Neural cell (in vitro differentiated cells): ENCODE measurements around the gene RUFY3. TPM values are rescaled to one million over a fixed set of nuclear protein-coding genes. Genes with fewer than 3 reads are reported as not detected.

Experiments used
- H2AFZ ChIP-seq: fragments of 200-600, 300-800 bp; sonication (generic), shearing (Covaris generic); 2 replicates; pipeline ENCODE4 v1.6.0; 2014; ENCODE audit warnings: low read depth, mild to moderate bottlenecking, antibody characterized with exemption, low read length, moderate library complexity
- H3F3A ChIP-seq: fragments of 200-600 bp; shearing (Covaris generic); 2 replicates; pipeline ENCODE4 v1.6.1; 2016; ENCODE audit warnings: mild to moderate bottlenecking, moderate library complexity, mixed read lengths, antibody characterized with exemption, low read length; ENCODE audit not compliant: insufficient read depth, poor library complexity, severe bottlenecking
- H3K27ac ChIP-seq: fragments of 200-600, 300-800 bp; sonication (generic), shearing (Covaris generic); 2 replicates; pipeline ENCODE4 v1.5.1; 2014; ENCODE audit warnings: mild to moderate bottlenecking, low read length, moderate library complexity
- H3K27me3 ChIP-seq: fragments of 300-800, 200-600 bp; sonication (generic), shearing (Covaris generic); 2 replicates; pipeline ENCODE4 v1.6.0; 2014; ENCODE audit warnings: mild to moderate bottlenecking, low read depth, low read length, moderate library complexity; ENCODE audit not compliant: insufficient read depth
- H3K36me3 ChIP-seq: fragments of 300-800, 200-600 bp; sonication (generic), shearing (Covaris generic); 2 replicates; pipeline ENCODE4 v1.5.1; 2014; ENCODE audit warnings: mild to moderate bottlenecking, antibody characterized with exemption, low read length, moderate library complexity; ENCODE audit not compliant: insufficient read depth
- H3K4me2 ChIP-seq: fragments of 300-800, 200-600 bp; sonication (generic), shearing (Covaris generic); 2 replicates; pipeline ENCODE4 v1.6.0; 2014; ENCODE audit warnings: mild to moderate bottlenecking, low read length
- H3K4me3 ChIP-seq: fragments of 300-800, 200-600 bp; sonication (generic), shearing (Covaris generic); 2 replicates; pipeline ENCODE4 v1.5.1; 2014; ENCODE audit warnings: mild to moderate bottlenecking, low read length, moderate library complexity
- H3K79me2 ChIP-seq: fragments of 200-600 bp; shearing (Covaris generic); replicated peaks from 2 replicates; pipeline ENCODE4 v1.6.0; 2014; ENCODE audit warnings: mild to moderate bottlenecking, low read length, moderate library complexity; ENCODE audit not compliant: insufficient read depth
- H3K9ac ChIP-seq: fragments of 300-800, 200-600 bp; sonication (generic), shearing (Covaris generic); 2 replicates; pipeline ENCODE4 v1.6.1; 2016; ENCODE audit warnings: mild to moderate bottlenecking, low read length, mixed read lengths
- H3K9me2 ChIP-seq: fragments of 200-600 bp; shearing (Covaris generic); 2 replicates; pipeline ENCODE4 v1.6.1; 2016; ENCODE audit warnings: mild to moderate bottlenecking, low read length, mixed read lengths; ENCODE audit not compliant: insufficient read depth
- H3K9me3 ChIP-seq: fragments of 200-600, 300-800 bp; sonication (generic), shearing (Covaris generic); 2 replicates; pipeline ENCODE4 v1.6.1; 2016; ENCODE audit warnings: mild to moderate bottlenecking, mixed run types, low read length, moderate library complexity, mixed read lengths
- H4K20me1 ChIP-seq: fragments of 200-600 bp; shearing (Covaris generic); 2 replicates; pipeline ENCODE4 v1.6.1; 2016; ENCODE audit warnings: mild to moderate bottlenecking, mixed run types; ENCODE audit not compliant: insufficient read depth
- CTCF ChIP-seq: fragments of 450-650 bp; IDR thresholded peaks from 2 replicates; pipeline ENCODE4 v1.5.1; 2014; ENCODE audit warnings: antibody characterized with exemption, mild to moderate bottlenecking, moderate library complexity; ENCODE audit not compliant: poor library complexity, severe bottlenecking
- EP300 ChIP-seq: fragments of 450-650 bp; conservative IDR thresholded peaks from 2 replicates; pipeline ENCODE4 v1.6.1; 2014; ENCODE audit warnings: antibody characterized with exemption, mild to moderate bottlenecking, moderate library complexity; ENCODE audit not compliant: poor library complexity, severe bottlenecking
- EZH2 ChIP-seq: fragments of 200-600, 300-800 bp; shearing (Covaris generic), sonication (generic); IDR thresholded peaks from 2 replicates; pipeline ENCODE4 v1.6.1; 2014; ENCODE audit warnings: antibody characterized with exemption, low read length, borderline replicate concordance, mild to moderate bottlenecking; ENCODE audit not compliant: insufficient read depth, poor library complexity, severe bottlenecking
- MXI1 ChIP-seq: fragments of 450-650 bp; conservative IDR thresholded peaks from 2 replicates; pipeline ENCODE4 v1.6.1; 2014; ENCODE audit warnings: antibody characterized with exemption, mild to moderate bottlenecking; ENCODE audit not compliant: poor library complexity, severe bottlenecking
- POLR2AphosphoS5 ChIP-seq: IDR thresholded peaks from 2 replicates; pipeline ENCODE4 v1.6.1; 2012
- RAD21 ChIP-seq: fragments of 450-650 bp; conservative IDR thresholded peaks from 2 replicates; pipeline ENCODE4 v1.6.1; 2014; ENCODE audit warnings: antibody characterized with exemption, mild to moderate bottlenecking, moderate library complexity
- REST ChIP-seq: IDR thresholded peaks from 2 replicates; pipeline ENCODE4 v1.6.1; 2012; ENCODE audit warnings: borderline replicate concordance
- SMC3 ChIP-seq: fragments of 450-650 bp; conservative IDR thresholded peaks from 2 replicates; pipeline ENCODE4 v1.6.1; 2014; ENCODE audit warnings: antibody characterized with exemption, mild to moderate bottlenecking, moderate library complexity; ENCODE audit not compliant: poor library complexity
- TAF1 ChIP-seq: IDR thresholded peaks from 2 replicates; pipeline ENCODE4 v1.6.1; 2012; ENCODE audit warnings: low read depth
- polyA plus RNA-seq: library from polyadenylated mRNA; depleted of rRNA; stranded (reverse); fragments of >200 nt; gene quantifications from 2 replicates; pipeline ENCODE4 v1.2.3, GENCODE V29; 2014

Gene RUFY3
- polyA plus RNA-seq, 1 donor from 2014 or later, result 414 TPM

- Histone ChIP-seq H2AFZ (peak overlapping the region; percentile 42), H3K27me3 (no peaks in the 10 kb centered on the region), H3F3A (peaks cover 3% of the 10 kb centered on the region), H3K4me3 (peak overlapping the region; percentile 71), H3K27ac (peak overlapping the region; percentile 96), H3K79me2 (peaks cover 56% of the 10 kb centered on the region), H3K9ac (peak overlapping the region; percentile 81), H3K9me2 (no peaks in the 10 kb centered on the region), H3K36me3 (no peaks in the 10 kb centered on the region), H3K4me2 (peak overlapping the region; percentile 60), H3K9me3 (no peaks in the 10 kb centered on the region), H4K20me1 (peaks cover 6% of the 10 kb centered on the region)
- TF ChIP-seq EZH2, result no peak
- peak; percentile 45 for TF ChIP-seq MXI1
- peak; percentile 76 for TF ChIP-seq EP300
- peak; percentile 24 for TF ChIP-seq RAD21
- peak; percentile 41 for TF ChIP-seq SMC3
- TF ChIP-seq POLR2AphosphoS5, result peak; percentile 85
- TF ChIP-seq REST, result no peak
These were observed 531 bp downstream of the RUFY3 start for GRCh38 chr4:70722199-70722791.

GRCh38 chr4:70724463-70724862 lies 2.7 kb downstream of the RUFY3 start:
- peak overlapping the region; percentile 71 for H3K4me3 ChIP-seq
- H3K27ac ChIP-seq, result no peak overlapping the region
- peaks cover 11% of the 10 kb centered on the region for H4K20me1 ChIP-seq
- no peak overlapping the region for H2AFZ ChIP-seq
- H3K27me3 ChIP-seq, result no peaks in the 10 kb centered on the region
- H3F3A ChIP-seq, result peaks cover 3% of the 10 kb centered on the region
- peak overlapping the region; percentile 8 for H3K9ac ChIP-seq
- no peaks in the 10 kb centered on the region for H3K36me3 ChIP-seq
- H3K79me2 ChIP-seq, result peaks cover 70% of the 10 kb centered on the region
- H3K9me3 ChIP-seq, result no peaks in the 10 kb centered on the region
- H3K9me2 ChIP-seq, result no peaks in the 10 kb centered on the region
- H3K4me2 ChIP-seq, result peak overlapping the region; percentile 60
- TF ChIP-seq POLR2AphosphoS5, result no peak
- no peak for TF ChIP-seq EP300
- TF ChIP-seq EZH2, result no peak
- no peak for TF ChIP-seq TAF1
- TF ChIP-seq MXI1, result no peak
- no peak for TF ChIP-seq RAD21
- no peak for TF ChIP-seq REST
- TF ChIP-seq SMC3, result no peak
- no peak for TF ChIP-seq CTCF
